GM12878 (cell line): ENCODE data around the gene P2RX4. TPM values are rescaled to one million over a fixed set of nuclear protein-coding genes. Genes with fewer than 3 reads are reported as not detected.

Experiments
- ATAC-seq: fragments of 200-7000 bp; cut with Tn5 transposase; 3 replicates; pipeline ENCODE4 v1.9.1; 2020; ENCODE audit warnings: mild to moderate bottlenecking, moderate library complexity
- BruUV-seq: library from RNA; stranded (reverse); fragments of 400-500 nt; replicated peaks from 2 replicates; lab custom pipeline; 2021; lab: Mats Ljungman, UMichigan
- CTCF ChIA-PET: fragments of 300-600 bp; sonication (Branson Sonifier 250); formaldehyde crosslinking; extraction: SDS; loops from one replicate; lab custom pipeline; 2021; ENCODE audit warnings: inconsistent platforms; lab: Yijun Ruan, JAX
- POLR2A ChIA-PET: fragments of 350-600 bp; formaldehyde crosslinking; extraction: SDS; loops from one replicate; lab custom pipeline; 2021; ENCODE audit warnings: inconsistent platforms; lab: Charles Lee
- RAD21 ChIA-PET: fragments of 300-600 bp; sonication (Branson Sonifier 250); formaldehyde crosslinking; loops from one replicate; lab custom pipeline; 2023; ENCODE audit warnings: antibody characterized with exemption; ENCODE audit not compliant: unreplicated experiment; lab: Charles Lee
- SMC1A ChIA-PET: fragments of 300-600 bp; sonication (Branson Sonifier 250); formaldehyde crosslinking; loops from one replicate; lab custom pipeline; 2023; ENCODE audit not compliant: unreplicated experiment, uncharacterized antibody; lab: Charles Lee
- DNase-seq: peaks from one replicate; pipeline ENCODE4 v3.0.0-alpha.2; 2011; ENCODE audit warnings: low read depth, low spot score
- FAIRE-seq: peaks from 3 replicates; lab custom pipeline; 2011; peaks lifted over from hg19 to GRCh38; lab: Jason Lieb, UNC
- H2AFZ ChIP-seq: 2 replicates; pipeline ENCODE4 v1.6.0; 2011; ENCODE audit warnings: low read depth, low read length, control low read depth; ENCODE audit not compliant: control insufficient read depth
- H3K27ac ChIP-seq: 2 replicates; pipeline ENCODE4 v1.5.1; 2011; ENCODE audit warnings: control low read depth; ENCODE audit not compliant: control insufficient read depth, insufficient read depth
- H3K27me3 ChIP-seq, 2 experiments: replicated peaks in 1 of 2; 2 replicates each; pipeline versions ENCODE4 v1.6.0 to v1.6.1; 2011; ENCODE audit warnings: low read length in 1 of 2; ENCODE audit not compliant: control insufficient read depth in 2 of 2, insufficient read depth in 2 of 2
- H3K36me3 ChIP-seq, 2 experiments: 2 replicates each; pipeline ENCODE4 v1.5.1; 2011; ENCODE audit warnings: low read length in 1 of 2; ENCODE audit not compliant: control insufficient read depth in 2 of 2, insufficient read depth in 2 of 2
- H3K4me1 ChIP-seq: 2 replicates; pipeline ENCODE4 v1.6.1; 2011; ENCODE audit warnings: mild to moderate bottlenecking, low read length, moderate library complexity, mixed read lengths; ENCODE audit not compliant: control insufficient read depth, insufficient read depth
- H3K4me2 ChIP-seq: 2 replicates; pipeline ENCODE4 v1.6.0; 2011; ENCODE audit warnings: control low read depth; ENCODE audit not compliant: control insufficient read depth, insufficient read depth
- H3K4me3 ChIP-seq: fragments of 200-600 bp; sonication (generic); 2 replicates; pipeline ENCODE4 v1.5.1; 2016
- H3K79me2 ChIP-seq: 2 replicates; pipeline ENCODE4 v1.6.0; 2011; ENCODE audit warnings: low read length; ENCODE audit not compliant: control insufficient read depth, insufficient read depth
- H3K9ac ChIP-seq: 2 replicates; pipeline ENCODE4 v1.8.0; 2011; ENCODE audit warnings: low read length, control low read depth, mixed read lengths; ENCODE audit not compliant: control insufficient read depth, insufficient read depth
- H3K9me3 ChIP-seq: replicated peaks from 3 replicates; pipeline ENCODE4 v1.5.1; 2011; ENCODE audit warnings: mild to moderate bottlenecking, low read length; ENCODE audit not compliant: control insufficient read depth, insufficient read depth
- H4K20me1 ChIP-seq: 2 replicates; pipeline ENCODE4 v1.6.0; 2011; ENCODE audit not compliant: control insufficient read depth, insufficient read depth
- CEBPZ ChIP-seq: fragments of 150-350 bp; IDR thresholded peaks from 2 replicates; pipeline ENCODE4 v1.6.1; 2016; ENCODE audit warnings: low read depth, low read length
- HDGF ChIP-seq: fragments of 450-650 bp; IDR thresholded peaks from 2 replicates; pipeline ENCODE4 v1.6.1; 2016; ENCODE audit warnings: antibody characterized with exemption
- IKZF1 ChIP-seq: fragments of 450-650 bp; conservative IDR thresholded peaks from 2 replicates; pipeline ENCODE4 v1.6.1; 2017; ENCODE audit warnings: antibody characterized with exemption, mild to moderate bottlenecking
- IRF4 ChIP-seq: IDR thresholded peaks from 2 replicates; pipeline ENCODE4 v1.6.1; 2011; ENCODE audit warnings: low read depth, low read length
- JUND ChIP-seq: IDR thresholded peaks from 2 replicates; pipeline ENCODE4 v1.6.1; 2012; ENCODE audit warnings: low read depth, mild to moderate bottlenecking, low read length, improper control_type of control experiment, moderate library complexity
- RB1 ChIP-seq: fragments of 450-650 bp; formaldehyde crosslinking; IDR thresholded peaks from 2 replicates; pipeline ENCODE4 v1.6.1; 2017; ENCODE audit warnings: mild to moderate bottlenecking, borderline replicate concordance
- STAT3 ChIP-seq: IDR thresholded peaks from 2 replicates; pipeline ENCODE4 v1.6.1; 2011; ENCODE audit warnings: low read depth, low read length, improper control_type of control experiment
- TBL1XR1 ChIP-seq: IDR thresholded peaks from 2 replicates; pipeline ENCODE4 v1.6.1; 2012; ENCODE audit warnings: low read depth, low read length, improper control_type of control experiment
- USF2 ChIP-seq: IDR thresholded peaks from 2 replicates; pipeline ENCODE4 v1.6.1; 2011; ENCODE audit warnings: low read depth, low read length, improper control_type of control experiment, borderline replicate concordance
- ZBTB40 ChIP-seq: fragments of 450-650 bp; IDR thresholded peaks from 2 replicates; pipeline ENCODE4 v1.6.1; 2016; ENCODE audit warnings: mild to moderate bottlenecking, moderate library complexity, borderline replicate concordance
- WGBS: methylation state at CpG from one replicate; pipeline ENCODE4 v1.1.6; 2016; ENCODE audit warnings: low lambda C conversion rate; ENCODE audit not compliant: insufficient replicate concordance, insufficient coverage; ENCODE audit errors: missing lambda C conversion rate; 5-methylcytosine and 5-hydroxymethylcytosine counted together
- in situ Hi-C: fragments of 300-500 bp; cut with MboI; formaldehyde crosslinking; loops from 9 replicates; pipeline ENCODE4 v1.14.3; 2018; ENCODE audit warnings: mixed read lengths
- intact Hi-C: fragments of 100-400 bp; cut with micrococcal nuclease; formaldehyde crosslinking; loops from one replicate; pipeline ENCODE4 v1.14.2; 2022; ENCODE audit not compliant: unreplicated experiment
- polyA plus RNA-seq, 11 experiments: library from polyadenylated mRNA; depleted of rRNA in 4 of 11; unstranded in 6 of 11; stranded (reverse) in 5 of 11; fragments of >200 nt; fragmentation: Nextera tagmentation in 4 of 11; fragmentation: Illumina TruSeq in 1 of 11; extraction: Ambion mirVana in 4 of 11; extraction: Trizol in 1 of 11; gene quantifications; 1 replicate in 1 of 11; 2 replicates in 10 of 11; pipeline versions ENCODE4 v1.2.1 to v1.2.3, GENCODE V29; 2011 to 2016; ENCODE audit warnings: inconsistent platforms in 2 of 11, missing spikeins in 2 of 11, low read depth in 1 of 11
- total RNA-seq, 4 experiments: library from RNA; depleted of rRNA in 3 of 4; stranded (reverse); fragments of >200 nt in 3 of 4; fragmentation: Illumina TruSeq in 1 of 4; extraction: Trizol in 1 of 4; gene quantifications; 2 replicates each; pipeline versions ENCODE4 v1.2.1 to v1.2.3, GENCODE V29; 2013 to 2021

P2RX4 gene
- total and polyA plus RNA-seq, 10 of the 15 experiments (the other 5 are each of a cell fraction or from before 2014, with no cell fraction given) = 9.0 to 43.4 (median 20.5) TPM

- BruUV-seq = no TSS peak
- H3K9me3 ChIP-seq = peaks cover 4% of the 10 kb centered on the region; the same call in 2 of the 3 replicates
- no peak overlapping the region for H3K4me3 ChIP-seq
- no peak overlapping the region for H3K4me2 ChIP-seq
- no peaks in the 10 kb centered on the region for H4K20me1 ChIP-seq
- intact Hi-C loops = no loop called here
- no peak for DNase-seq
- peaks cover 7% of the 10 kb centered on the region for H3K4me1 ChIP-seq
- H3K79me2 ChIP-seq = no peaks in the 10 kb centered on the region
- TF ChIP-seq TBL1XR1 (no peak), USF2 (no peak), JUND (no peak), IRF4 (no peak), IKZF1 (no peak), STAT3 (no peak), HDGF (no peak), CEBPZ (no peak), RB1 (no peak), ZBTB40 (no peak)
- TF ChIP-seq, all 136 proteins: peak for 0
- no peak for FAIRE-seq
- Histone ChIP-seq H3K27ac (no peak overlapping the region), H3K9ac (no peak overlapping the region), H3K36me3 (no peaks in the 10 kb centered on the region), H2AFZ (no peak overlapping the region), H3K27me3 (no peaks in the 10 kb centered on the region)
- ChIA-PET SMC1A (interaction anchor here (1.4 kb wide), 1 partner anchor 18 kb away, joined by 5 read pairs; no protein-coding TSS in a partner anchor), RAD21 (no interaction called here), POLR2A (interaction anchor here (0.6 to 1.8 kb wide), 4 partner anchors 14 to 217 kb away, joined by 3 to 7 read pairs (median 3); no protein-coding TSS in a partner anchor), CTCF (no interaction called here)
- in situ Hi-C loops = no loop called here
- no peak for ATAC-seq
- 82% methylated on average over 19 of the region's 19 CpGs for WGBS
Measured at GRCh38 chr12:121176826-121177529, 33.0 kb upstream of the P2RX4 start.
